ENCODE results near the gene CDH4. TPM values are rescaled to one million over a fixed set of nuclear protein-coding genes. Genes with fewer than 3 reads are reported as not detected.
A peak's percentile ranks its signal among the peaks of the same experiment; 100 is the strongest.

Gene CDH4
- total RNA-seq, 2 donors from 2014 or later, result not detected

- no peaks in the 10 kb centered on the region for H3K36me3 Mint-ChIP-seq
Measured at GRCh38 chr20:61557621-61558020, 305.6 kb downstream of the CDH4 start.

GRCh38 chr20:61558726-61559125, 306.7 kb downstream of the CDH4 start:
- no peak overlapping the region for H3K27ac Mint-ChIP-seq
- no peaks in the 10 kb centered on the region for H3K27me3 Mint-ChIP-seq
- H3K9me3 Mint-ChIP-seq, result no peaks in the 10 kb centered on the region
- no peaks in the 10 kb centered on the region for H3K4me1 Mint-ChIP-seq (ENCODE audit: low read depth in 2 of 2)
- no peak for ATAC-seq
- DNase-seq (ENCODE audit: low spot score), result no peak
- no peaks in the 10 kb centered on the region for H3K36me3 Mint-ChIP-seq
- no peak overlapping the region for H3K4me3 Mint-ChIP-seq

More at GRCh38 chr20:61557621-61558020, 305.6 kb downstream of the CDH4 start:
- DNase-seq (ENCODE audit: low spot score), result no peak
- H3K27ac Mint-ChIP-seq, result no peak overlapping the region
- H3K9me3 Mint-ChIP-seq, result no peaks in the 10 kb centered on the region
- no peak for ATAC-seq
- H3K27me3 Mint-ChIP-seq, result no peaks in the 10 kb centered on the region
- no peak overlapping the region for H3K4me3 Mint-ChIP-seq
- no peaks in the 10 kb centered on the region for H3K4me1 Mint-ChIP-seq (ENCODE audit: low read depth in 2 of 2)

- ATAC-seq, result no peak
- no peaks in the 10 kb centered on the region for H3K36me3 Mint-ChIP-seq
Measured at GRCh38 chr20:61559706-61560315, 307.8 kb downstream of the CDH4 start.

GRCh38 chr20:61560361-61560853, 308.3 kb downstream of the CDH4 start:
- no peaks in the 10 kb centered on the region for H3K36me3 Mint-ChIP-seq
- no peak overlapping the region for H3K4me3 Mint-ChIP-seq
- no peaks in the 10 kb centered on the region for H3K4me1 Mint-ChIP-seq (ENCODE audit: low read depth in 2 of 2)
- H3K27ac Mint-ChIP-seq, result no peak overlapping the region
- DNase-seq (ENCODE audit: low spot score) (no peak), ATAC-seq (peak in 1 of 2 donors; percentile 5)
- no peaks in the 10 kb centered on the region for H3K9me3 Mint-ChIP-seq
- no peaks in the 10 kb centered on the region for H3K27me3 Mint-ChIP-seq

More at GRCh38 chr20:61559706-61560315, 307.8 kb downstream of the CDH4 start:
- no peak overlapping the region for H3K27ac Mint-ChIP-seq
- H3K4me3 Mint-ChIP-seq, result no peak overlapping the region
- no peaks in the 10 kb centered on the region for H3K9me3 Mint-ChIP-seq
- DNase-seq (ENCODE audit: low spot score), result no peak
- no peaks in the 10 kb centered on the region for H3K4me1 Mint-ChIP-seq (ENCODE audit: low read depth in 2 of 2)
- H3K27me3 Mint-ChIP-seq, result no peaks in the 10 kb centered on the region

GRCh38 chr20:61561111-61561830, 309.2 kb downstream of the CDH4 start:
- H3K36me3 Mint-ChIP-seq, result no peaks in the 10 kb centered on the region
- no peak for ATAC-seq
- H3K27me3 Mint-ChIP-seq, result no peaks in the 10 kb centered on the region
- no peak overlapping the region for H3K4me3 Mint-ChIP-seq
- H3K9me3 Mint-ChIP-seq, result no peaks in the 10 kb centered on the region
- no peak overlapping the region for H3K27ac Mint-ChIP-seq
- DNase-seq (ENCODE audit: low spot score), result no peak
- no peaks in the 10 kb centered on the region for H3K4me1 Mint-ChIP-seq (ENCODE audit: low read depth in 2 of 2)

- H3K9me3 Mint-ChIP-seq, result no peaks in the 10 kb centered on the region
- no peaks in the 10 kb centered on the region for H3K27me3 Mint-ChIP-seq
- H3K36me3 Mint-ChIP-seq, result no peaks in the 10 kb centered on the region
- ATAC-seq (no peak), DNase-seq (ENCODE audit: low spot score) (no peak)
- H3K27ac Mint-ChIP-seq, result no peak overlapping the region
- H3K4me1 Mint-ChIP-seq (ENCODE audit: low read depth in 2 of 2), result no peaks in the 10 kb centered on the region
- H3K4me3 Mint-ChIP-seq, result no peak overlapping the region
Measured at GRCh38 chr20:61562491-61562890, 310.4 kb downstream of the CDH4 start.

- Mint-ChIP-seq H3K36me3 (no peaks in the 10 kb centered on the region), H3K9me3 (no peaks in the 10 kb centered on the region), H3K27ac (no peak overlapping the region), H3K4me1 (ENCODE audit: low read depth in 2 of 2) (no peaks in the 10 kb centered on the region), H3K4me3 (no peak overlapping the region), H3K27me3 (no peaks in the 10 kb centered on the region)
- ATAC-seq (no peak), DNase-seq (ENCODE audit: low spot score) (no peak)
Measured at GRCh38 chr20:61562897-61563504, 310.9 kb downstream of the CDH4 start.

- DNase-seq (ENCODE audit: low spot score) (no peak), ATAC-seq (no peak)
- Mint-ChIP-seq H3K4me1 (ENCODE audit: low read depth in 2 of 2) (no peaks in the 10 kb centered on the region), H3K27ac (no peak overlapping the region), H3K4me3 (no peak overlapping the region), H3K36me3 (no peaks in the 10 kb centered on the region), H3K27me3 (no peaks in the 10 kb centered on the region), H3K9me3 (no peaks in the 10 kb centered on the region)
Measured at GRCh38 chr20:61564628-61565027, 312.6 kb downstream of the CDH4 start.

GRCh38 chr20:61565791-61566190, 313.7 kb downstream of the CDH4 start:
- Mint-ChIP-seq H3K9me3 (no peaks in the 10 kb centered on the region), H3K4me3 (no peak overlapping the region), H3K4me1 (ENCODE audit: low read depth in 2 of 2) (no peaks in the 10 kb centered on the region), H3K36me3 (no peaks in the 10 kb centered on the region), H3K27me3 (no peaks in the 10 kb centered on the region), H3K27ac (no peak overlapping the region)
- ATAC-seq (peak; percentile 34 to 43), DNase-seq (ENCODE audit: low spot score) (no peak)

GRCh38 chr20:61566691-61567090, 314.6 kb downstream of the CDH4 start:
- no peaks in the 10 kb centered on the region for H3K9me3 Mint-ChIP-seq
- ATAC-seq (no peak), DNase-seq (ENCODE audit: low spot score) (no peak)
- no peaks in the 10 kb centered on the region for H3K4me1 Mint-ChIP-seq (ENCODE audit: low read depth in 2 of 2)
- no peaks in the 10 kb centered on the region for H3K27me3 Mint-ChIP-seq
- H3K4me3 Mint-ChIP-seq, result no peak overlapping the region
- no peak overlapping the region for H3K27ac Mint-ChIP-seq
- H3K36me3 Mint-ChIP-seq, result no peaks in the 10 kb centered on the region

GRCh38 chr20:61567204-61567603, 315.1 kb downstream of the CDH4 start:
- DNase-seq (ENCODE audit: low spot score) (no peak), ATAC-seq (no peak)
- Mint-ChIP-seq H3K27ac (no peak overlapping the region), H3K36me3 (no peaks in the 10 kb centered on the region), H3K4me1 (ENCODE audit: low read depth in 2 of 2) (no peaks in the 10 kb centered on the region), H3K4me3 (no peak overlapping the region), H3K27me3 (no peaks in the 10 kb centered on the region), H3K9me3 (no peaks in the 10 kb centered on the region)

GRCh38 chr20:61569825-61570224, 317.8 kb downstream of the CDH4 start:
- DNase-seq (ENCODE audit: low spot score) (no peak), ATAC-seq (no peak)
- Mint-ChIP-seq H3K27me3 (peaks cover 0 to 7% of the 10 kb centered on the region in 2 donors), H3K27ac (no peak overlapping the region), H3K4me3 (no peak overlapping the region), H3K36me3 (no peaks in the 10 kb centered on the region), H3K9me3 (no peaks in the 10 kb centered on the region), H3K4me1 (ENCODE audit: low read depth in 2 of 2) (no peaks in the 10 kb centered on the region)

- no peak overlapping the region for H3K27ac Mint-ChIP-seq
- DNase-seq (ENCODE audit: low spot score) (no peak), ATAC-seq (no peak)
- H3K4me3 Mint-ChIP-seq, result no peak overlapping the region
- H3K27me3 Mint-ChIP-seq, result peaks cover 0 to 7% of the 10 kb centered on the region in 2 donors
- no peaks in the 10 kb centered on the region for H3K9me3 Mint-ChIP-seq
- H3K4me1 Mint-ChIP-seq (ENCODE audit: low read depth in 2 of 2), result no peaks in the 10 kb centered on the region
- no peaks in the 10 kb centered on the region for H3K36me3 Mint-ChIP-seq
Measured at GRCh38 chr20:61570646-61571195, 318.7 kb downstream of the CDH4 start.

- Mint-ChIP-seq H3K27me3 (peaks cover 0 to 7% of the 10 kb centered on the region in 2 donors), H3K27ac (no peak overlapping the region), H3K4me1 (ENCODE audit: low read depth in 2 of 2) (no peaks in the 10 kb centered on the region), H3K4me3 (no peak overlapping the region), H3K9me3 (no peaks in the 10 kb centered on the region), H3K36me3 (no peaks in the 10 kb centered on the region)
- ATAC-seq (no peak), DNase-seq (ENCODE audit: low spot score) (no peak)
Measured at GRCh38 chr20:61571221-61571620, 319.2 kb downstream of the CDH4 start.

Measured in natural killer cell treated with Interleukin-12 subunit alpha and Interleukin-12 subunit beta and Interleukin-15 and Interleukin-18, amount 100 ng/mL, for 72 hours (primary cell).